IMR-90 (cell line): ENCODE measurements around the gene ADAMTS9. TPM values are rescaled to one million over a fixed set of nuclear protein-coding genes. Genes with fewer than 3 reads are reported as not detected.

Experiments
- ATAC-seq: fragments of 200-7000 bp; cut with Tn5 transposase; 2 replicates; pipeline ENCODE4 v1.9.1; 2020; ENCODE audit warnings: low read depth, mild to moderate bottlenecking, moderate library complexity
- BruUV-seq: library from RNA; stranded (reverse); fragments of 400-500 nt; replicated peaks from 2 replicates; lab custom pipeline; 2021; lab: Mats Ljungman, UMichigan
- CTCF ChIA-PET: fragments of 300-600 bp; formaldehyde crosslinking; extraction: SDS; loops from one replicate; lab custom pipeline; 2021; ENCODE audit warnings: antibody characterized with exemption; lab: Yijun Ruan, JAX
- POLR2A ChIA-PET: fragments of 300-600 bp; sonication (Branson Sonifier 250); formaldehyde crosslinking; loops from one replicate; lab custom pipeline; 2022; ENCODE audit warnings: antibody characterized with exemption; ENCODE audit not compliant: unreplicated experiment; lab: Charles Lee
- DNase-seq: peaks from one replicate; pipeline ENCODE4 v3.0.0; 2013
- H2AFZ ChIP-seq: replicated peaks from 2 replicates; pipeline ENCODE3; 2013; ENCODE audit warnings: low read length, mild to moderate bottlenecking; ENCODE audit not compliant: poor library complexity
- H2AK5ac ChIP-seq: 2 replicates; pipeline ENCODE4 v1.6.1; 2013; ENCODE audit warnings: low read depth, low read length, inconsistent platforms
- H2AK9ac ChIP-seq: replicated peaks from 2 replicates; pipeline ENCODE3; 2013; ENCODE audit warnings: mild to moderate bottlenecking, low read depth, low read length, moderate library complexity; ENCODE audit not compliant: poor library complexity
- H2BK120ac ChIP-seq: 2 replicates; pipeline ENCODE4 v1.6.1; 2013; ENCODE audit warnings: low read depth, low read length, inconsistent platforms
- H2BK15ac ChIP-seq: 3 replicates; pipeline ENCODE4 v1.6.1; 2013; ENCODE audit warnings: low read depth, low read length, inconsistent platforms
- H2BK20ac ChIP-seq: 2 replicates; pipeline ENCODE4 v1.6.1; 2013; ENCODE audit warnings: low read depth, mild to moderate bottlenecking, inconsistent platforms, low read length, moderate library complexity
- H2BK5ac ChIP-seq: 2 replicates; pipeline ENCODE4 v1.6.1; 2013; ENCODE audit warnings: mild to moderate bottlenecking, low read depth, low read length, inconsistent platforms; ENCODE audit not compliant: poor library complexity, severe bottlenecking
- H3K14ac ChIP-seq: replicated peaks from 2 replicates; pipeline ENCODE4 v1.6.1; 2013; ENCODE audit warnings: low read depth, low read length, inconsistent platforms
- H3K18ac ChIP-seq: 2 replicates; pipeline ENCODE4 v1.6.1; 2013; ENCODE audit warnings: low read depth, low read length, control low read depth
- H3K23ac ChIP-seq: 2 replicates; pipeline ENCODE4 v1.6.1; 2013; ENCODE audit warnings: low read depth, low read length, inconsistent platforms
- H3K27ac ChIP-seq: 2 replicates; pipeline ENCODE4 v1.5.1; 2013; ENCODE audit warnings: mild to moderate bottlenecking, control low read depth, low read length; ENCODE audit not compliant: insufficient read depth
- H3K27me3 ChIP-seq: 2 replicates; pipeline ENCODE4 v1.6.1; 2013; ENCODE audit warnings: low read length; ENCODE audit not compliant: control insufficient read depth, insufficient read depth
- H3K36me3 ChIP-seq: 2 replicates; pipeline ENCODE4 v1.6.1; 2013; ENCODE audit warnings: low read length, mixed read lengths; ENCODE audit not compliant: control insufficient read depth, insufficient read depth
- H3K4ac ChIP-seq: 2 replicates; pipeline ENCODE4 v1.6.1; 2013; ENCODE audit warnings: low read depth, low read length, inconsistent platforms
- H3K4me1 ChIP-seq: 2 replicates; pipeline ENCODE4 v1.6.1; 2013; ENCODE audit warnings: low read length, mixed read lengths; ENCODE audit not compliant: control insufficient read depth, insufficient read depth
- H3K4me2 ChIP-seq: 2 replicates; pipeline ENCODE4 v1.6.1; 2013; ENCODE audit warnings: low read depth, mild to moderate bottlenecking, control low read depth, low read length, moderate library complexity
- H3K4me3 ChIP-seq: 2 replicates; pipeline ENCODE4 v1.5.1; 2013; ENCODE audit warnings: low read depth, mild to moderate bottlenecking, control low read depth, low read length, moderate library complexity; ENCODE audit not compliant: insufficient read depth
- H3K56ac ChIP-seq: 2 replicates; pipeline ENCODE4 v1.6.1; 2013; ENCODE audit warnings: low read length, inconsistent platforms; ENCODE audit not compliant: insufficient read depth; ENCODE audit errors: extremely low read depth
- H3K79me1 ChIP-seq, 2 experiments: 2 replicates each; pipeline ENCODE4 v1.6.1; 2013; ENCODE audit warnings: low read length in 2 of 2, inconsistent platforms in 1 of 2, low read depth in 1 of 2
- H3K9ac ChIP-seq: 2 replicates; pipeline ENCODE4 v1.6.1; 2013; ENCODE audit warnings: low read depth, low read length, control low read depth
- H3K9me1 ChIP-seq: 2 replicates; pipeline ENCODE4 v1.6.1; 2013; ENCODE audit warnings: low read length, inconsistent platforms; ENCODE audit not compliant: insufficient read depth
- H3K9me3 ChIP-seq: 2 replicates; pipeline ENCODE4 v1.6.1; 2013; ENCODE audit warnings: low read length; ENCODE audit not compliant: control insufficient read depth, insufficient read depth
- H4K20me1 ChIP-seq: 2 replicates; pipeline ENCODE4 v1.6.1; 2013; ENCODE audit warnings: low read length, inconsistent platforms; ENCODE audit not compliant: insufficient read depth
- H4K5ac ChIP-seq: 2 replicates; pipeline ENCODE4 v1.6.1; 2013; ENCODE audit warnings: mild to moderate bottlenecking, low read depth, low read length, control low read depth
- H4K8ac ChIP-seq, 2 experiments: 2 replicates each; pipeline ENCODE4 v1.6.1; 2013; ENCODE audit warnings: low read depth in 2 of 2, low read length in 2 of 2, control low read depth in 1 of 2, inconsistent platforms in 1 of 2
- H4K91ac ChIP-seq: 2 replicates; pipeline ENCODE4 v1.6.1; 2013; ENCODE audit warnings: low read depth, low read length, inconsistent platforms; ENCODE audit not compliant: insufficient read depth
- BHLHE40 ChIP-seq: fragments of 150-350 bp; IDR thresholded peaks from 2 replicates; pipeline ENCODE4 v1.6.1; 2016; ENCODE audit warnings: mild to moderate bottlenecking, low read depth, low read length
- CEBPB ChIP-seq: IDR thresholded peaks from 2 replicates; pipeline ENCODE4 v1.6.1; 2012; ENCODE audit warnings: low read depth, low read length, improper control_type of control experiment
- CHD1 ChIP-seq: IDR thresholded peaks from 2 replicates; pipeline ENCODE4 v1.6.1; 2012; ENCODE audit warnings: low read depth, low read length, improper control_type of control experiment
- MAFK ChIP-seq: IDR thresholded peaks from 2 replicates; pipeline ENCODE4 v1.6.1; 2012; ENCODE audit warnings: low read depth, low read length, improper control_type of control experiment
- MAZ ChIP-seq: IDR thresholded peaks from 2 replicates; pipeline ENCODE4 v1.6.1; 2012; ENCODE audit warnings: low read depth, mild to moderate bottlenecking, low read length, improper control_type of control experiment, moderate library complexity, borderline replicate concordance
- MXI1 ChIP-seq: IDR thresholded peaks from 2 replicates; pipeline ENCODE4 v1.6.1; 2012; ENCODE audit warnings: low read depth, mild to moderate bottlenecking, low read length, moderate library complexity, borderline replicate concordance
- POLR2A ChIP-seq: IDR thresholded peaks from 2 replicates; pipeline ENCODE4 v1.6.1; 2012; ENCODE audit warnings: mild to moderate bottlenecking, low read depth, low read length
- RAD21 ChIP-seq: IDR thresholded peaks from 2 replicates; pipeline ENCODE4 v1.6.1; 2012; ENCODE audit warnings: low read length, improper control_type of control experiment
- USF2 ChIP-seq: fragments of 150-350 bp; IDR thresholded peaks from 2 replicates; pipeline ENCODE4 v1.6.1; 2017; ENCODE audit warnings: mild to moderate bottlenecking, antibody characterized with exemption, low read length, low read depth
- WGBS, 2 experiments: methylation state at CpG; one replicate each; pipeline versions ENCODE4 v1.1.5 to v1.1.7; 2013; ENCODE audit warnings: missing lambda C conversion rate in 2 of 2; ENCODE audit not compliant: insufficient read length in 1 of 2; ENCODE audit errors: extremely low coverage in 2 of 2; 5-methylcytosine and 5-hydroxymethylcytosine counted together
- dilution Hi-C: fragments of 300-500 bp; cut with HindIII; formaldehyde crosslinking; loops from one replicate; pipeline ENCODE4 v1.14.3; 2018; ENCODE audit warnings: low sequenced_read_pairs; ENCODE audit not compliant: unreplicated experiment
- in situ Hi-C: fragments of 300-500 bp; cut with MboI; formaldehyde crosslinking; loops from 3 replicates; pipeline ENCODE4 v1.14.3; 2019; ENCODE audit warnings: low sequenced_read_pairs, inconsistent platforms, mixed read lengths
- intact Hi-C: fragments of 100-400 bp; cut with micrococcal nuclease; formaldehyde crosslinking; loops from 2 replicates; pipeline ENCODE4 v1.10.0; 2022
- polyA plus RNA-seq, 3 experiments: library from polyadenylated mRNA; depleted of rRNA; stranded (reverse); fragments of >200 nt; gene quantifications; 2 replicates each; pipeline ENCODE4 v1.2.3, GENCODE V29; 2012; ENCODE audit warnings: low replicate concordance in 1 of 3
- total RNA-seq: library from RNA; depleted of rRNA; stranded (reverse); fragments of >200 nt; gene quantifications from 2 replicates; pipeline ENCODE4 v1.2.3, GENCODE V29; 2012

The ADAMTS9 gene
- total and polyA plus RNA-seq, 2 of the 4 experiments (the other 2 are of a cell fraction) = 0.55 to 1.1 TPM

GRCh38 chr3:64508140-64508539 is 179.7 kb downstream of the ADAMTS9 start:
- DNase-seq = no peak
- Histone ChIP-seq H3K9me3 (peaks cover 4% of the 10 kb centered on the region), H3K4me1 (peaks cover 6% of the 10 kb centered on the region; the same call in 1 of the 2 replicates), H2AK5ac (no peak overlapping the region), H3K79me1 (no peaks in the 10 kb centered on the region), H3K4ac (peak overlapping the region; percentile 40; the same call in 1 of the 2 replicates), H3K27ac (no peak overlapping the region), H4K91ac (no peak overlapping the region), H3K4me2 (no peak overlapping the region), H2BK120ac (no peak overlapping the region), H3K36me3 (no peaks in the 10 kb centered on the region), H3K56ac (no peak overlapping the region), H2BK5ac (no peak overlapping the region), H3K23ac (no peak overlapping the region), H3K4me3 (no peak overlapping the region), H2AFZ (no peak overlapping the region), H2AK9ac (no peak overlapping the region), H4K5ac (no peak overlapping the region), H3K27me3 (no peaks in the 10 kb centered on the region), H2BK20ac (no peak overlapping the region), H3K18ac (no peak overlapping the region; the same call in 1 of the 2 replicates), H3K9ac (no peak overlapping the region), H3K9me1 (no peaks in the 10 kb centered on the region; the same call in 1 of the 2 replicates), H4K20me1 (no peaks in the 10 kb centered on the region), H2BK15ac (no peak overlapping the region), H3K14ac (0 out of 2 replicates have a peak overlapping the region, but pooled peaks have one; percentile 16), H4K8ac (no peak overlapping the region)
- in situ Hi-C loops (no loop called here), dilution Hi-C loops (no loop called here), intact Hi-C loops (no loop called here)
- ATAC-seq = no peak
- ChIA-PET CTCF (no interaction called here), POLR2A (no interaction called here)
- TF ChIP-seq MAFK (no peak), CEBPB (peak; percentile 27; the same call in 1 of the 2 replicates), CHD1 (no peak), MXI1 (no peak), RAD21 (no peak), USF2 (no peak), BHLHE40 (no peak), MAZ (no peak), POLR2A (no peak)
- WGBS, 2 experiments = no CpG with 5 or more reads among the region's 1 CpG
- BruUV-seq = no TSS peak
